GM23248 (cell line): ENCODE results near the gene TOX2.

Experiments
- EZH2 ChIP-seq: fragments of 200-600 bp; sonication (generic); IDR thresholded peaks from 2 replicates; pipeline ENCODE4 v1.6.1; 2018; ENCODE audit warnings: antibody characterized with exemption, mild to moderate bottlenecking; ENCODE audit not compliant: insufficient read depth, poor library complexity, severe bottlenecking
- EZH2phosphoT487 ChIP-seq: fragments of 200-600 bp; sonication (generic); IDR thresholded peaks from 2 replicates; pipeline ENCODE4 v1.6.1; 2018; ENCODE audit warnings: antibody characterized with exemption, moderate library complexity, mild to moderate bottlenecking, low read depth; ENCODE audit not compliant: insufficient read depth

GRCh38 chr20:43944653-43945235 is 30.1 kb downstream of the TOX2 start:
- TF ChIP-seq EZH2 (no peak), EZH2phosphoT487 (no peak)
